Neuronal stem cell (in vitro differentiated cells): ENCODE data around the gene PCCA.

Experiments used
- DNase-seq: peaks from one replicate; pipeline ENCODE4 v3.0.0-alpha.2; 2013; ENCODE audit warnings: low spot score
- H2AFZ ChIP-seq: one replicate; pipeline ENCODE4 v1.6.1; 2013; ENCODE audit warnings: mild to moderate bottlenecking, low read length, inconsistent platforms
- H2AK5ac ChIP-seq: 2 replicates; pipeline ENCODE4 v1.6.1; 2013; ENCODE audit warnings: low read depth, mild to moderate bottlenecking, inconsistent platforms, low read length, moderate library complexity, mixed read lengths
- H2BK120ac ChIP-seq: 2 replicates; pipeline ENCODE4 v1.6.1; 2013; ENCODE audit warnings: low read depth, mild to moderate bottlenecking, inconsistent platforms, low read length, moderate library complexity, mixed read lengths
- H2BK12ac ChIP-seq: one replicate; pipeline ENCODE4 v1.6.1; 2013; ENCODE audit warnings: low read length, inconsistent platforms
- H2BK15ac ChIP-seq: 2 replicates; pipeline ENCODE4 v1.6.1; 2013; ENCODE audit warnings: mild to moderate bottlenecking, low read length, inconsistent platforms, mixed read lengths
- H2BK5ac ChIP-seq: one replicate; pipeline ENCODE4 v1.6.1; 2013; ENCODE audit warnings: inconsistent platforms, mild to moderate bottlenecking, low read length, moderate library complexity
- H3K14ac ChIP-seq: one replicate; pipeline ENCODE4 v1.6.1; 2013; ENCODE audit warnings: low read length, inconsistent platforms
- H3K18ac ChIP-seq: 2 replicates; pipeline ENCODE4 v1.6.1; 2013; ENCODE audit warnings: low read length, inconsistent platforms
- H3K23ac ChIP-seq: 2 replicates; pipeline ENCODE4 v1.6.1; 2013; ENCODE audit warnings: low read depth, mild to moderate bottlenecking, mixed read lengths, low read length, inconsistent platforms; ENCODE audit not compliant: poor library complexity
- H3K27ac ChIP-seq: replicated peaks from 3 replicates; pipeline ENCODE4 v1.5.1; 2013; ENCODE audit warnings: low read length, inconsistent platforms
- H3K27me3 ChIP-seq, 3 experiments: 2 replicates each; pipeline ENCODE4 v1.6.1; 2013; ENCODE audit warnings: low read length in 3 of 3, mild to moderate bottlenecking in 2 of 3, inconsistent platforms in 1 of 3, low read depth in 1 of 3, mixed read lengths in 1 of 3, moderate library complexity in 1 of 3; ENCODE audit not compliant: control insufficient read depth in 3 of 3, insufficient read depth in 3 of 3
- H3K36me3 ChIP-seq, 2 donors: replicated peaks in 1 of 2; 2 replicates each; pipeline ENCODE4 v1.6.1; 2013; ENCODE audit warnings: low read length in 2 of 2; ENCODE audit not compliant: control insufficient read depth in 2 of 2, insufficient read depth in 2 of 2
- H3K4ac ChIP-seq: 2 replicates; pipeline ENCODE4 v1.6.1; 2013; ENCODE audit warnings: inconsistent platforms, mild to moderate bottlenecking, low read length, moderate library complexity
- H3K4me1 ChIP-seq, 2 donors: 1 replicate in 1 of 2; 2 replicates in 1 of 2; pipeline ENCODE4 v1.6.1; 2013; ENCODE audit warnings: low read length in 2 of 2, low read depth in 1 of 2; ENCODE audit not compliant: control insufficient read depth in 2 of 2, insufficient read depth in 1 of 2
- H3K4me2 ChIP-seq: one replicate; pipeline ENCODE4 v1.6.1; 2013; ENCODE audit warnings: mild to moderate bottlenecking, low read length, inconsistent platforms; ENCODE audit not compliant: insufficient read depth, poor library complexity, severe bottlenecking
- H3K4me3 ChIP-seq, 2 donors: 2 replicates each; pipeline ENCODE4 v1.5.1; 2013; ENCODE audit warnings: low read length in 2 of 2, mild to moderate bottlenecking in 2 of 2, inconsistent platforms in 1 of 2, moderate library complexity in 1 of 2
- H3K79me1 ChIP-seq: one replicate; pipeline ENCODE4 v1.6.1; 2013; ENCODE audit warnings: low read depth, mild to moderate bottlenecking, inconsistent platforms, low read length, moderate library complexity
- H3K9ac ChIP-seq: one replicate; pipeline ENCODE4 v1.6.1; 2013; ENCODE audit warnings: mild to moderate bottlenecking, low read depth, low read length, inconsistent platforms; ENCODE audit not compliant: poor library complexity
- H3K9me3 ChIP-seq, 2 donors: replicated peaks in 1 of 2; 2 replicates each; pipeline versions ENCODE3 to v1.6.1; 2013; ENCODE audit warnings: low read length in 2 of 2, mild to moderate bottlenecking in 2 of 2, inconsistent platforms in 1 of 2, low read depth in 1 of 2, mixed read lengths in 1 of 2, moderate library complexity in 1 of 2; ENCODE audit not compliant: control insufficient read depth in 2 of 2, insufficient read depth in 1 of 2
- H4K8ac ChIP-seq: one replicate; pipeline ENCODE4 v1.6.1; 2013; ENCODE audit warnings: low read depth, mild to moderate bottlenecking, inconsistent platforms, low read length, moderate library complexity
- H4K91ac ChIP-seq: one replicate; pipeline ENCODE4 v1.6.1; 2013; ENCODE audit warnings: low read length, low read depth, mild to moderate bottlenecking, inconsistent platforms; ENCODE audit not compliant: poor library complexity
- WGBS, 2 donors: extraction: QIAGEN DNeasy Blood & Tissue Kit; methylation state at CpG; one replicate each; pipeline ENCODE4 v1.1.7; 2013; ENCODE audit warnings: missing lambda C conversion rate in 2 of 2, mixed read lengths in 1 of 2; ENCODE audit not compliant: insufficient read length in 2 of 2, insufficient replicate concordance in 1 of 2; ENCODE audit errors: extremely low coverage in 2 of 2; 5-methylcytosine and 5-hydroxymethylcytosine counted together

Gene PCCA

GRCh38 chr13:100344544-100344943 is 255.7 kb downstream of the PCCA start:
- no peak overlapping the region for H2BK15ac ChIP-seq
- H3K36me3 ChIP-seq = peaks cover 2 to 35% of the 10 kb centered on the region in 2 donors
- no peaks in the 10 kb centered on the region for H3K27me3 ChIP-seq
- no peak overlapping the region for H3K23ac ChIP-seq
- no peak overlapping the region for H3K14ac ChIP-seq
- H3K79me1 ChIP-seq = no peaks in the 10 kb centered on the region
- no peak overlapping the region for H3K18ac ChIP-seq
- peaks cover 2 to 11% of the 10 kb centered on the region in 2 donors for H3K9me3 ChIP-seq
- no peak overlapping the region for H3K9ac ChIP-seq
- no CpG with 5 or more reads among the region's 4 CpGs for WGBS, 2 donors
- H2AFZ ChIP-seq = no peak overlapping the region
- no peak overlapping the region for H2BK12ac ChIP-seq
- H3K4me3 ChIP-seq = no peak overlapping the region
- no peak for DNase-seq
- no peak overlapping the region for H3K4ac ChIP-seq
- no peak overlapping the region for H3K4me2 ChIP-seq
- H4K8ac ChIP-seq = no peak overlapping the region
- no peak overlapping the region for H3K27ac ChIP-seq
- H3K4me1 ChIP-seq = peaks cover 0 to 1% of the 10 kb centered on the region in 2 donors
- no peak overlapping the region for H2BK5ac ChIP-seq
- no peak overlapping the region for H4K91ac ChIP-seq
- H2AK5ac ChIP-seq = no peak overlapping the region
- H2BK120ac ChIP-seq = no peak overlapping the region

- WGBS, 2 donors = no CpG with 5 or more reads among the region's 3 CpGs
- Histone ChIP-seq H3K4me2 (no peak overlapping the region), H3K18ac (no peak overlapping the region), H3K4me1 (peaks cover 0 to 15% of the 10 kb centered on the region in 2 donors), H2AK5ac (no peak overlapping the region), H2AFZ (no peak overlapping the region), H3K4ac (no peak overlapping the region), H3K9me3 (peaks cover 2 to 11% of the 10 kb centered on the region in 2 donors), H2BK120ac (no peak overlapping the region), H4K8ac (no peak overlapping the region), H4K91ac (no peak overlapping the region), H3K23ac (no peak overlapping the region), H3K14ac (no peak overlapping the region), H3K79me1 (no peaks in the 10 kb centered on the region), H3K36me3 (peaks cover 0 to 10% of the 10 kb centered on the region in 2 donors), H3K27me3 (no peaks in the 10 kb centered on the region), H3K4me3 (no peak overlapping the region), H2BK12ac (no peak overlapping the region), H2BK15ac (no peak overlapping the region), H3K9ac (no peak overlapping the region), H2BK5ac (no peak overlapping the region), H3K27ac (no peak overlapping the region)
- DNase-seq = no peak
Observed at GRCh38 chr13:100347968-100348367, 259.1 kb downstream of the PCCA start.

- Histone ChIP-seq H3K79me1 (no peaks in the 10 kb centered on the region), H3K4me3 (no peak overlapping the region), H4K91ac (no peak overlapping the region), H3K4ac (no peak overlapping the region), H3K9ac (no peak overlapping the region), H2BK120ac (no peak overlapping the region), H3K14ac (no peak overlapping the region), H3K4me1 (peaks cover 0 to 15% of the 10 kb centered on the region in 2 donors), H3K36me3 (peaks cover 0 to 6% of the 10 kb centered on the region in 2 donors), H3K23ac (no peak overlapping the region), H3K18ac (no peak overlapping the region), H3K27me3 (no peaks in the 10 kb centered on the region), H2AK5ac (no peak overlapping the region), H2AFZ (no peak overlapping the region), H3K27ac (no peak overlapping the region), H2BK15ac (no peak overlapping the region), H2BK5ac (no peak overlapping the region), H3K9me3 (peaks cover 2 to 11% of the 10 kb centered on the region in 2 donors), H4K8ac (no peak overlapping the region), H3K4me2 (no peak overlapping the region), H2BK12ac (no peak overlapping the region)
- no peak for DNase-seq
- WGBS, 2 donors = no CpG with 5 or more reads among the region's 3 CpGs
Observed at GRCh38 chr13:100349594-100349993, 260.7 kb downstream of the PCCA start.

GRCh38 chr13:100350601-100351000 is 261.7 kb downstream of the PCCA start:
- H3K23ac ChIP-seq = no peak overlapping the region
- H2BK15ac ChIP-seq = no peak overlapping the region
- H2BK120ac ChIP-seq = no peak overlapping the region
- H3K18ac ChIP-seq = no peak overlapping the region
- H2AK5ac ChIP-seq = no peak overlapping the region
- H3K9ac ChIP-seq = no peak overlapping the region
- H2BK5ac ChIP-seq = no peak overlapping the region
- H3K9me3 ChIP-seq = peaks cover 0 to 7% of the 10 kb centered on the region in 2 donors
- H2AFZ ChIP-seq = no peak overlapping the region
- H4K8ac ChIP-seq = no peak overlapping the region
- H3K27ac ChIP-seq = no peak overlapping the region
- H2BK12ac ChIP-seq = no peak overlapping the region
- H3K27me3 ChIP-seq = no peaks in the 10 kb centered on the region
- no peak overlapping the region for H4K91ac ChIP-seq
- no peak overlapping the region for H3K4me3 ChIP-seq
- no peaks in the 10 kb centered on the region for H3K79me1 ChIP-seq
- peaks cover 0 to 3% of the 10 kb centered on the region in 2 donors for H3K36me3 ChIP-seq
- H3K4ac ChIP-seq = no peak overlapping the region
- DNase-seq = no peak
- peaks cover 0 to 15% of the 10 kb centered on the region in 2 donors for H3K4me1 ChIP-seq
- H3K14ac ChIP-seq = no peak overlapping the region
- no peak overlapping the region for H3K4me2 ChIP-seq
